ENCODE results near the gene GOLPH3L.
"Not testable (repeated sequence)": the region's sequence is repeated elsewhere in the genome, so short reads cannot be mapped to it uniquely, and the experiment has no call there.

Gene GOLPH3L

GRCh38 chr1:150661156-150661555, 35.8 kb downstream of the GOLPH3L start:
- DNase-seq = no peak
- intact Hi-C loops (cut with DNase I) = no loop called here

- intact Hi-C loops (cut with DNase I) = no loop called here
- no peak for DNase-seq
Observed at GRCh38 chr1:150660584-150660983, 36.4 kb downstream of the GOLPH3L start.

- DNase-seq; intact Hi-C loops (cut with DNase I): not testable (repeated sequence)
Observed at GRCh38 chr1:150657064-150657463, 39.9 kb downstream of the GOLPH3L start.

- intact Hi-C loops (cut with DNase I); DNase-seq: not testable (repeated sequence)
Observed at GRCh38 chr1:150654635-150655034, 42.3 kb downstream of the GOLPH3L start.

GRCh38 chr1:150650193-150650592, 46.8 kb downstream of the GOLPH3L start:
- intact Hi-C loops (cut with DNase I) = no loop called here
- no peak for DNase-seq

GRCh38 chr1:150649441-150650075, 47.4 kb downstream of the GOLPH3L start:
- DNase-seq = no peak
- intact Hi-C loops (cut with DNase I) = no loop called here

GRCh38 chr1:150642296-150642695, 54.7 kb downstream of the GOLPH3L start:
- intact Hi-C loops (cut with DNase I) = no loop called here
- no peak for DNase-seq

- DNase-seq; intact Hi-C loops (cut with DNase I): not testable (repeated sequence)
Observed at GRCh38 chr1:150641126-150641815, 55.7 kb downstream of the GOLPH3L start.

- intact Hi-C loops (cut with DNase I) = not testable (repeated sequence)
Observed at GRCh38 chr1:150638430-150638829, 58.5 kb downstream of the GOLPH3L start.

GRCh38 chr1:150634839-150635622, 61.9 kb downstream of the GOLPH3L start:
- intact Hi-C loops (cut with DNase I); DNase-seq: not testable (repeated sequence)

More at GRCh38 chr1:150638430-150638829, 58.5 kb downstream of the GOLPH3L start:
- not testable (repeated sequence) for DNase-seq

- intact Hi-C loops (cut with DNase I) = loop anchor here (2.0 kb wide), 1 partner anchor 51 kb away; the partner anchor contains the start of gene MCL1
- DNase-seq = peak; percentile 93 to 100 (median 97)
Observed at GRCh38 chr1:150629115-150629928, 67.6 kb downstream of the GOLPH3L start, which contains the start of gene ENSA. Gene ENSA, minus strand, starts transcription at chr1:150629612. Its CDS starts 142 bp downstream, at chr1:150629470.

GRCh38 chr1:150628766-150629114, 68.2 kb downstream of the GOLPH3L start:
- no peak for DNase-seq
- intact Hi-C loops (cut with DNase I) = loop anchor here (2.0 kb wide), 1 partner anchor 50 kb away; the partner anchor contains the start of gene MCL1

GRCh38 chr1:150627826-150628410, 69.0 kb downstream of the GOLPH3L start:
- intact Hi-C loops (cut with DNase I) = loop anchor here (2.0 kb wide), 1 partner anchor 49 kb away; the partner anchor contains the start of gene MCL1

GRCh38 chr1:150626150-150626549, 70.8 kb downstream of the GOLPH3L start:
- intact Hi-C loops (cut with DNase I) = no loop called here
- peak in 9 of 10 donors; percentile 35 to 94 (median 61) for DNase-seq

More at GRCh38 chr1:150627826-150628410, 69.0 kb downstream of the GOLPH3L start:
- DNase-seq = peak in 1 of 10 donors; percentile 33

- intact Hi-C loops (cut with DNase I); DNase-seq: not testable (repeated sequence)
Observed at GRCh38 chr1:150624546-150624945, 72.4 kb downstream of the GOLPH3L start.

- intact Hi-C loops (cut with DNase I) = not testable (repeated sequence)
- DNase-seq = peak in 1 of 10 donors; percentile 24
Observed at GRCh38 chr1:150624134-150624533, 72.8 kb downstream of the GOLPH3L start.

GRCh38 chr1:150622303-150622975, 74.5 kb downstream of the GOLPH3L start:
- intact Hi-C loops (cut with DNase I) = no loop called here
- DNase-seq = peak in 1 of 10 donors; percentile 55

- intact Hi-C loops (cut with DNase I) = loop anchor here (2.0 kb wide), 1 partner anchor 61 kb away; no protein-coding TSS in a partner anchor
- peak in 4 of 10 donors; percentile 14 to 55 (median 30) for DNase-seq
Observed at GRCh38 chr1:150621497-150622302, 75.3 kb downstream of the GOLPH3L start.

Data from posterior cingulate gyrus (tissue), 11 donors.